ENCODE data around the gene KLHL10.

Gene KLHL10

DNA sequence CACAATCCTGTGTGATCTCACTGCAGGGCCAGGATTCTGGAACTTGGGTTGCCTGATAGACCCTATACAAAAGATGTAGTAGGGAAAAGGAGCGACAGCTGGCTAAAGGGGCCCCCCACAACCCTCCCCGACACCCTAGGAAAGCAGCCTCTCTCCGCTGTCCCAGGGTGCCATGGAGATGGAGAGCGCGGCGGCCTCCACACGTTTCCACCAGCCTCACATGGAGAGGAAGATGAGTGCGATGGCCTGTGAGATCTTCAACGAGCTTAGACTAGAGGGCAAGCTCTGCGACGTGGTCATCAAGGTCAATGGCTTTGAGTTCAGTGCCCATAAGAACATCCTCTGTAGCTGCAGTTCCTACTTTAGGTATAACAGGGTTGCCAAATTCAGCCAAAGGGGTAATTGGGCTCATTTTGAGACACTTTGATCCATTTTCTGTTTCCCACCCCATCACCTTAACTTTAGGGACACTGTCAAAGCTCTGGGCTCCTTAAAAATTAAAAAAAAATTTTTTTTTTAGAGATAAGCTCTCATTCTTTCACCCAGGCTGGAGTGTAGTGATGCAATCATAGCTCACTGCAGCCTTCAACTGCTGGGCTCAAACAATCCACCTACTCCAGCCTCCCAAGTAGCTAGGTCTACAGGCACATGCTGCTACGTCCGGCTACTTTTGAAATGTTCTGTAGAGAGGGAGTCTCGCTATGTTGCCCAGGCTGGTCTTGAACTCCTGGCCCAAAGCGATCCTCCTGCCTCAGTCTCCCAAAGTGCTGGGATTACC lies at the start of gene KLHL10:
Gene KLHL10 (plus strand): TSS at position 65 of the 778 bp plus-strand sequence. CDS start 108 bp downstream, at position 173.
- H3K4me3 ChIP-seq (ENCODE audit: low read depth, low read length), result no peak within 1 kb of the TSS
- DNase-seq, result no peak

DNA sequence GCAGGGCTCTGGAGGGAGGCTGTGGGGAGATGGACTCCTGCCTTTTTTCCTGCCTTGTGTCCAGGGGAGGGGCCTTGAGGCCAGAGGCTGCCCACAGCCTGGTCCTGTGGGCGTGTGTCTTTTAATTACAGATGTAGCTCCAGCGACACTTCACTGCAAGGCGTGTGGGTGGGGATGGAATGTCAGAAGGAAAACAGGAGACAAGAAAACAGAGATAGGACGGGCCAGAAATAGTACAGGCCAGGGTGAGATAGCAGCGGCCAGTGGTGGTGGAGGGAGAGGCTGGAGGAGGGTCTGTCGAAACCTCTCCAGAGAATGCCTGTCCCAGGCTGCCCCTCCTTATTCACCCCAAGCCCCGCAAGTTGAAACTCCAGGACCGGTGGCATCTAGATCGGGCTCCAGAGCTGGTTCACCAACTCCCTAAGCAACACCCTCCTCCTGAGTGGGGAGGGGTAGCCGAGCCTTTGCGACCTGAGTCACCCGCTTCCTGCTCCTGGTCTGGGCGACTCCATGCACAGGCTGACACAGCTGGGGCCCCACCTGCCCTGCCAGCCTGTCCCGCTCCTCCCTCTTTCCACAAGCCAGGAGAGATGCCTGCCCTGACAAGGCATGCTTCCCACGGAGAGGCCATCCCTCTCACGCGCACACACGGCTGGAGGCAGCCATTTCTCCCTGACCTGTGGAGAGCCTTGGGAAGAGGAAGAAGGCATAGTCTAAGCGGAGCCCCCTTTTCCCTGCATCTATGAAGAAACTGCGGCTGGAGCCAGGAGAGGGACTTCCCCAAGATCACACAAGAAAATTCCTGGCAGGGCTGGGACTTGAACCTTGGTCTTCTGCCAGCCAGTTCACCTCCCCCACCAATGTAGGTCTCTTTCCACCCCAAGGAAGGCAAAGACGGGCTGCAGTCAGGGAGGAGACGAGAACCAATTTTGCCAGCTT lies 44.5 kb upstream of the KLHL10 start:
- TF ChIP-seq, protein P1, sequence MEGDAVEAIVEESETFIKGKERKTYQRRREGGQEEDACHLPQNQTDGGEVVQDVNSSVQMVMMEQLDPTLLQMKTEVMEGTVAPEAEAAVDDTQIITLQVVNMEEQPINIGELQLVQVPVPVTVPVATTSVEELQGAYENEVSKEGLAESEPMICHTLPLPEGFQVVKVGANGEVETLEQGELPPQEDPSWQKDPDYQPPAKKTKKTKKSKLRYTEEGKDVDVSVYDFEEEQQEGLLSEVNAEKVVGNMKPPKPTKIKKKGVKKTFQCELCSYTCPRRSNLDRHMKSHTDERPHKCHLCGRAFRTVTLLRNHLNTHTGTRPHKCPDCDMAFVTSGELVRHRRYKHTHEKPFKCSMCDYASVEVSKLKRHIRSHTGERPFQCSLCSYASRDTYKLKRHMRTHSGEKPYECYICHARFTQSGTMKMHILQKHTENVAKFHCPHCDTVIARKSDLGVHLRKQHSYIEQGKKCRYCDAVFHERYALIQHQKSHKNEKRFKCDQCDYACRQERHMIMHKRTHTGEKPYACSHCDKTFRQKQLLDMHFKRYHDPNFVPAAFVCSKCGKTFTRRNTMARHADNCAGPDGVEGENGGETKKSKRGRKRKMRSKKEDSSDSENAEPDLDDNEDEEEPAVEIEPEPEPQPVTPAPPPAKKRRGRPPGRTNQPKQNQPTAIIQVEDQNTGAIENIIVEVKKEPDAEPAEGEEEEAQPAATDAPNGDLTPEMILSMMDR (IDR thresholded peaks at IDR 0.05; ENCODE audit: low read depth, low read length, missing control alignments), result no peak
- in situ Hi-C loops (cut with HindIII; ENCODE audit: low pct_ligation_motif_present, low sequenced_read_pairs), result no loop called here
- DNase-seq, result peak; percentile 59
- H3K4me3 ChIP-seq (ENCODE audit: low read depth, low read length), result no peak overlapping the region
- no peaks in the 10 kb centered on the region for H3K27me3 ChIP-seq (replicated peaks)
- no peaks in the 10 kb centered on the region for H3K36me3 ChIP-seq (replicated peaks)
- peak overlapping the region; percentile 43 for H3K27ac ChIP-seq

More for the DNA sequence above, at the start of gene KLHL10:
- no peaks in the 10 kb centered on the region for H3K27me3 ChIP-seq (replicated peaks)
- no peaks in the 10 kb centered on the region for H3K36me3 ChIP-seq (replicated peaks)
- no peak within 1 kb of the TSS for H3K27ac ChIP-seq
- TF ChIP-seq, protein P1 (IDR thresholded peaks at IDR 0.05; ENCODE audit: low read depth, low read length, missing control alignments), result no peak
- in situ Hi-C loops (cut with HindIII; ENCODE audit: low pct_ligation_motif_present, low sequenced_read_pairs), result no loop called here

DNA sequence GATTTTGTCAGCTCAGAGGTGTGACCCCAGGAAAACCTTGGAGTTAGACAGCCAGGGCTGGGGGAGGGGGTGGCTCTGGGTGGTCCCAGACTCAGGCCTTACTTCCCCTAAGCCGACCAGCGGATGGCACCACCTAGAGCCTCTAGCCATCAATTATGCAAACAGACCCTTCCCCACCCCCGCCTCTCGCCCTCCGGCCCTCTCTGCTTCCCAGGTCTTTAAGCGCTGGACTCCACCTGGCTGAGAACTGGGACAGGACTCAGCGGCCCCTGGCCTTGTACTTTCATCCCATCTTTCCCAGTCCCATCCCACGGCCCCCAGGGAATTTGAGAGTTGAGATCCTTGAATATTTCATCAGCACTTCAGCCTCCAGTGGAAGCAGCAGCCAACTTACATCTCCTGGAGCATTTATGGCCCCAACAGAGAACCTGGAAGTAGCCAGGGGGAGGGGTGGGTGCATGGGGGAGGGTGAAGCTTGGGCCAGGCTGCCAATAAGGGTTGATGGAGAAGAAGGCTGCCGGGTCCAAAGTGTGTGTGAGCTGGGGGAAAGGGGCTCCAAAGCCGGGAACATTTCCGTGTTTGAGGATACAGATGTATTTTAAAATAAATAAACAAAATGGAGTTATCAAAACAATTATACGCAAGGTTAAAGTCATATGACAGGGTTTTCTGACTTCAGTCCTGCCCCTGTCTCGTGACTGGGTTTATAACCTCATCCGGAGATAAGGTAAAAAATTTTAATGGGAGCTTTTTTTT lies 43.7 kb upstream of the KLHL10 start:
- in situ Hi-C loops (cut with HindIII; ENCODE audit: low pct_ligation_motif_present, low sequenced_read_pairs), result no loop called here
- no peak for DNase-seq
- TF ChIP-seq, protein P1 (IDR thresholded peaks at IDR 0.05; ENCODE audit: low read depth, low read length, missing control alignments), result peak; percentile 0
- no peaks in the 10 kb centered on the region for H3K36me3 ChIP-seq (replicated peaks)
- H3K4me3 ChIP-seq (ENCODE audit: low read depth, low read length), result no peak overlapping the region
- no peak overlapping the region for H3K27ac ChIP-seq
- H3K27me3 ChIP-seq (replicated peaks), result no peaks in the 10 kb centered on the region

DNA sequence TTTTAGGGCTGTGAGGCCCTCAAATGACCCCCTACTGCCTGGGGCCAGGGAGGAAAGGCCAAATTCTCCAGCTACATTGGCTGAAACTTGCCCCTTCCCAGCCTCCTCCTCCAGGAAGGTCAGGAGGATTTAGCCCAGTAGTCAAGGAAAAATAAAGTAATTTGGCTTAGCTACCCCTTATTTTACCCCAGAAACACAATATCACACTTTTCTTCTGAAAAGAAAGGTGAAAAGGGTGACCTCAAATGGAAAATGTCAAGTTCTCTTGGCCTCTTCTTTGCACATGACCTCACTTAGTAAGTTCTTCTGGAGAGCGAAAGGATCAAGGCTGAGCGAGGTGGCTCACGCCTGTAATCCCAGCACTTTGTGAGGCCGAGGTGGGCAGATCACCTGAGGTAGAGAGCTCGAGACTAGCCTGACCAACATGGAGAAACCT lies 43.1 kb upstream of the KLHL10 start:
- H3K27me3 ChIP-seq (replicated peaks), result no peaks in the 10 kb centered on the region
- TF ChIP-seq, protein P1 (IDR thresholded peaks at IDR 0.05; ENCODE audit: low read depth, low read length, missing control alignments), result no peak
- no peak for DNase-seq
- in situ Hi-C loops (cut with HindIII; ENCODE audit: low pct_ligation_motif_present, low sequenced_read_pairs), result no loop called here
- no peaks in the 10 kb centered on the region for H3K36me3 ChIP-seq (replicated peaks)
- H3K4me3 ChIP-seq (ENCODE audit: low read depth, low read length), result no peak overlapping the region
- no peak overlapping the region for H3K27ac ChIP-seq

DNA sequence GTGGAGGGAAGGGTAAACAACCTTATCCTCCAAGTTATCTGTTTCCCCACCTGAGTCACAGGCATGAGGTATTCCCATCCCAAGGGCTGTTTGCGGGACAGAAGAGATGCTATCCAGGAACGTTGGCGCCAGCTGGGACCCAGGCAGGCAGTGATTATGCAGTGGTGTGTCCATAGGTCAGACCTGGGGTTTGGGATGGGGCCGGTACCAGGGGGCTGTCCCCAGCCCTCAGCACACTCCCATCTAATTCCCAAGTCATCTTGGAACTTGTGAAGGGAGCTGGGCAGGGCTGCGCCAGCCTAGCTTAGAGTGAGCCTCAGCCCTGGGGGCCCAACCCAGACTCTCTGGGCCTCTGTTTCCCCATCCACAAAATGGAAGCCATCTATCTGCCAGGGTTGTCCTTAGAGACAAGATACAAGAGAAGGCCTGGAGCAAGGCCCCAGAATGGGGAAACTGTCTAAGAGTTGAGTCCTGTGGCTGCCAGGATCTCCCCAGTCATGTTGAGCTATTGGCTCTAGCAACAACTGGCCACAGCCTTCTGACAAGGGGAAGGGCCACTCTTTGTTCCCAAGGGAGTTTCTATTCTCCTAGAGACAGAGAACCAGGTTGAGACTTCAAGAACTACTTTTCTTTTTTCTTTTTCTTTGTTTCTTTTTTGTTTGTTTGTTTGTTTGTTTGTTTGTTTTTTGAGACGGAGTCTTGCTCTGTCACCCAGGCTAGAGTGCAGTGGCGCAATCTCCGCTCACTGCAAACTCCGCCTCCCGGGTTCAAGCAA lies 41.3 kb upstream of the KLHL10 start:
- in situ Hi-C loops (cut with HindIII; ENCODE audit: low pct_ligation_motif_present, low sequenced_read_pairs), result no loop called here
- no peak overlapping the region for H3K4me3 ChIP-seq (ENCODE audit: low read depth, low read length)
- TF ChIP-seq, protein P1 (IDR thresholded peaks at IDR 0.05; ENCODE audit: low read depth, low read length, missing control alignments), result no peak
- no peak for DNase-seq
- no peaks in the 10 kb centered on the region for H3K36me3 ChIP-seq (replicated peaks)
- no peaks in the 10 kb centered on the region for H3K27me3 ChIP-seq (replicated peaks)
- H3K27ac ChIP-seq, result no peak overlapping the region
